HG02943 (cell line): ENCODE data around the gene ACTN4.

Source experiments
- ATAC-seq: cut with Tn5 transposase; IDR thresholded peaks from one replicate; pipeline ENCODE4 v1.9.1; 2021; ENCODE audit warnings: mild to moderate bottlenecking, low read depth, moderate library complexity; ENCODE audit not compliant: unreplicated experiment

The ACTN4 gene

GRCh38 chr19:38660724-38661123 is 13.3 kb downstream of the ACTN4 start:
- ATAC-seq = no peak

GRCh38 chr19:38661136-38661535 is 13.7 kb downstream of the ACTN4 start:
- no peak for ATAC-seq

GRCh38 chr19:38661996-38662395 is 14.5 kb downstream of the ACTN4 start:
- ATAC-seq = no peak

GRCh38 chr19:38662537-38663155 is 15.2 kb downstream of the ACTN4 start:
- ATAC-seq = no peak

- no peak for ATAC-seq
These were observed 15.8 kb downstream of the ACTN4 start for GRCh38 chr19:38663156-38663651.

GRCh38 chr19:38663957-38664502 is 16.6 kb downstream of the ACTN4 start:
- no peak for ATAC-seq

GRCh38 chr19:38664503-38665211 is 17.2 kb downstream of the ACTN4 start:
- no peak for ATAC-seq

- no peak for ATAC-seq
These were observed 17.9 kb downstream of the ACTN4 start for GRCh38 chr19:38665219-38665931.

- no peak for ATAC-seq
These were observed 18.7 kb downstream of the ACTN4 start for GRCh38 chr19:38665950-38666662.

- no peak for ATAC-seq
These were observed 19.4 kb downstream of the ACTN4 start for GRCh38 chr19:38666663-38667511.

- no peak for ATAC-seq
These were observed 20.3 kb downstream of the ACTN4 start for GRCh38 chr19:38667661-38668171.

GRCh38 chr19:38669552-38669951 is 22.1 kb downstream of the ACTN4 start:
- no peak for ATAC-seq

GRCh38 chr19:38670921-38671398 is 23.5 kb downstream of the ACTN4 start:
- ATAC-seq = no peak

- ATAC-seq = no peak
These were observed 24.2 kb downstream of the ACTN4 start for GRCh38 chr19:38671654-38672053.

GRCh38 chr19:38673030-38673429 is 25.6 kb downstream of the ACTN4 start:
- ATAC-seq = no peak

GRCh38 chr19:38674388-38675171 is 27.1 kb downstream of the ACTN4 start:
- ATAC-seq = no peak

GRCh38 chr19:38675611-38676010 is 28.2 kb downstream of the ACTN4 start:
- no peak for ATAC-seq

GRCh38 chr19:38676023-38676877 is 28.8 kb downstream of the ACTN4 start:
- no peak for ATAC-seq
